HL-60 (cell line): Measurements from ENCODE around the gene AIFM1.

Source experiments
- POLR2AphosphoS5 ChIP-seq: IDR thresholded peaks from 2 replicates; pipeline ENCODE4 v1.6.1; 2012; ENCODE audit warnings: low read depth
- SPI1 ChIP-seq: IDR thresholded peaks from 2 replicates; pipeline ENCODE4 v1.6.1; 2012; ENCODE audit warnings: low read depth, mild to moderate bottlenecking, borderline replicate concordance
- TF ChIP-seq, protein P1 (sequence below): IDR thresholded peaks from one replicate; pipeline ENCODE4 v1.5.1; 2011; ENCODE audit warnings: low read length, control low read depth, inconsistent platforms; ENCODE audit not compliant: insufficient read depth
- TF ChIP-seq, protein P2 (sequence below): IDR thresholded peaks from 2 replicates; pipeline ENCODE4 v1.6.1; 2012; ENCODE audit warnings: low read depth; ENCODE audit not compliant: insufficient replicate concordance

DNA sequence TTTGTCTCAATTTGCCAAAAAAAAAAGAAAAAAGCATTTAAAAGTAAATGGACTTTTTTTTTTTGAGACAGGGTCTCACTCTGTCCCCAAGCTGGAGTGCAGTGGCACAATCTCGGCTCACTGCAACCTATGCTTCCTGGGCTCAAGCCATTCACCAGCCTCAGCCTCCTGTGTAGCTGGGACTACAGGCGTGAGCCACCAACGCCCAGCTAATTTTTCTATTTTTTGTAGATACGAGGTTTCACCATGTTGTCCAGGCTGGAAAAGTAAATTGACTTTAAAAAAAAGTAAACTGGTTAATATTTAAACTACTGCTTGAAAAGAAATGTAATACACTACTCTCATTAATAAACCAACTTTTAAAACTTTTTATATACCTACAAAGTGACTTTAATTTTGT lies 5.9 kb downstream of the AIFM1 start:
- TF ChIP-seq, protein P1, sequence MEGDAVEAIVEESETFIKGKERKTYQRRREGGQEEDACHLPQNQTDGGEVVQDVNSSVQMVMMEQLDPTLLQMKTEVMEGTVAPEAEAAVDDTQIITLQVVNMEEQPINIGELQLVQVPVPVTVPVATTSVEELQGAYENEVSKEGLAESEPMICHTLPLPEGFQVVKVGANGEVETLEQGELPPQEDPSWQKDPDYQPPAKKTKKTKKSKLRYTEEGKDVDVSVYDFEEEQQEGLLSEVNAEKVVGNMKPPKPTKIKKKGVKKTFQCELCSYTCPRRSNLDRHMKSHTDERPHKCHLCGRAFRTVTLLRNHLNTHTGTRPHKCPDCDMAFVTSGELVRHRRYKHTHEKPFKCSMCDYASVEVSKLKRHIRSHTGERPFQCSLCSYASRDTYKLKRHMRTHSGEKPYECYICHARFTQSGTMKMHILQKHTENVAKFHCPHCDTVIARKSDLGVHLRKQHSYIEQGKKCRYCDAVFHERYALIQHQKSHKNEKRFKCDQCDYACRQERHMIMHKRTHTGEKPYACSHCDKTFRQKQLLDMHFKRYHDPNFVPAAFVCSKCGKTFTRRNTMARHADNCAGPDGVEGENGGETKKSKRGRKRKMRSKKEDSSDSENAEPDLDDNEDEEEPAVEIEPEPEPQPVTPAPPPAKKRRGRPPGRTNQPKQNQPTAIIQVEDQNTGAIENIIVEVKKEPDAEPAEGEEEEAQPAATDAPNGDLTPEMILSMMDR = no peak
- TF ChIP-seq SPI1 (no peak), POLR2AphosphoS5 (no peak)
- TF ChIP-seq, protein P2, sequence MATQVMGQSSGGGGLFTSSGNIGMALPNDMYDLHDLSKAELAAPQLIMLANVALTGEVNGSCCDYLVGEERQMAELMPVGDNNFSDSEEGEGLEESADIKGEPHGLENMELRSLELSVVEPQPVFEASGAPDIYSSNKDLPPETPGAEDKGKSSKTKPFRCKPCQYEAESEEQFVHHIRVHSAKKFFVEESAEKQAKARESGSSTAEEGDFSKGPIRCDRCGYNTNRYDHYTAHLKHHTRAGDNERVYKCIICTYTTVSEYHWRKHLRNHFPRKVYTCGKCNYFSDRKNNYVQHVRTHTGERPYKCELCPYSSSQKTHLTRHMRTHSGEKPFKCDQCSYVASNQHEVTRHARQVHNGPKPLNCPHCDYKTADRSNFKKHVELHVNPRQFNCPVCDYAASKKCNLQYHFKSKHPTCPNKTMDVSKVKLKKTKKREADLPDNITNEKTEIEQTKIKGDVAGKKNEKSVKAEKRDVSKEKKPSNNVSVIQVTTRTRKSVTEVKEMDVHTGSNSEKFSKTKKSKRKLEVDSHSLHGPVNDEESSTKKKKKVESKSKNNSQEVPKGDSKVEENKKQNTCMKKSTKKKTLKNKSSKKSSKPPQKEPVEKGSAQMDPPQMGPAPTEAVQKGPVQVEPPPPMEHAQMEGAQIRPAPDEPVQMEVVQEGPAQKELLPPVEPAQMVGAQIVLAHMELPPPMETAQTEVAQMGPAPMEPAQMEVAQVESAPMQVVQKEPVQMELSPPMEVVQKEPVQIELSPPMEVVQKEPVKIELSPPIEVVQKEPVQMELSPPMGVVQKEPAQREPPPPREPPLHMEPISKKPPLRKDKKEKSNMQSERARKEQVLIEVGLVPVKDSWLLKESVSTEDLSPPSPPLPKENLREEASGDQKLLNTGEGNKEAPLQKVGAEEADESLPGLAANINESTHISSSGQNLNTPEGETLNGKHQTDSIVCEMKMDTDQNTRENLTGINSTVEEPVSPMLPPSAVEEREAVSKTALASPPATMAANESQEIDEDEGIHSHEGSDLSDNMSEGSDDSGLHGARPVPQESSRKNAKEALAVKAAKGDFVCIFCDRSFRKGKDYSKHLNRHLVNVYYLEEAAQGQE = no peak
